Lower leg skin (tissue), 3 donors: Measurements from ENCODE around the gene RBBP5.

Source experiments
- CTCF ChIP-seq, 3 donors: fragments of 450-650 bp; IDR thresholded peaks; one replicate each; pipeline ENCODE4 v1.5.1; 2016; ENCODE audit warnings: antibody characterized with exemption in 3 of 3, mild to moderate bottlenecking in 3 of 3, moderate library complexity in 2 of 3
- POLR2A ChIP-seq, 2 donors: fragments of 450-650 bp; IDR thresholded peaks; one replicate each; pipeline ENCODE4 v1.6.1; 2016 to 2017; ENCODE audit warnings: antibody characterized with exemption in 2 of 2, mild to moderate bottlenecking in 1 of 2, moderate library complexity in 1 of 2

- no peak for TF ChIP-seq CTCF (IDR thresholded peaks at IDR 0.05)
- no peak for TF ChIP-seq POLR2A (IDR thresholded peaks at IDR 0.05)
These were observed 54.7 kb downstream of the RBBP5 start for GRCh38 chr1:205067031-205067430.
